Astrocyte of the cerebellum (primary cell): ENCODE measurements around the gene DMGDH.

Source experiments
- DNase-seq: peaks from one replicate; pipeline ENCODE4 v3.0.0-alpha.2; 2011; ENCODE audit warnings: low read depth
- H3K4me3 ChIP-seq: 2 replicates; pipeline ENCODE4 v1.5.1; 2011; ENCODE audit warnings: mild to moderate bottlenecking, low read depth, low read length, moderate library complexity
- CTCF ChIP-seq: IDR thresholded peaks from 2 replicates; pipeline ENCODE4 v1.5.1; 2012; ENCODE audit warnings: low read length, low read depth, moderate library complexity, mild to moderate bottlenecking; ENCODE audit errors: missing control alignments
- in situ Hi-C: cut with HindIII; loops from 2 replicates; pipeline ENCODE4 v1.10.0; 2017; ENCODE audit warnings: low sequenced_read_pairs

DMGDH gene

GRCh38 chr5:78968781-78969180 is 100.7 kb downstream of the DMGDH start:
- TF ChIP-seq CTCF = no peak

GRCh38 chr5:78964889-78965288 is 104.6 kb downstream of the DMGDH start:
- no peak overlapping the region for H3K4me3 ChIP-seq
- DNase-seq = peak; percentile 78
- peak; percentile 45 for TF ChIP-seq CTCF
- in situ Hi-C loops = loop anchor here (5.0 kb wide), 1 partner anchor 83 kb away; no protein-coding TSS in a partner anchor

More at GRCh38 chr5:78968781-78969180, 100.7 kb downstream of the DMGDH start:
- DNase-seq = no peak
- in situ Hi-C loops = no loop called here
- H3K4me3 ChIP-seq = no peak overlapping the region

- no peak for TF ChIP-seq CTCF
- in situ Hi-C loops = loop anchor here (5.0 kb wide), 1 partner anchor 79 kb away; no protein-coding TSS in a partner anchor
- no peak for DNase-seq
- no peak overlapping the region for H3K4me3 ChIP-seq
These were observed 107.7 kb downstream of the DMGDH start for GRCh38 chr5:78961743-78962142.

GRCh38 chr5:78959767-78960166 is 109.7 kb downstream of the DMGDH start:
- TF ChIP-seq CTCF = no peak
- no peak for DNase-seq
- in situ Hi-C loops = loop anchor here (5.0 kb wide), 1 partner anchor 77 kb away; no protein-coding TSS in a partner anchor
- no peak overlapping the region for H3K4me3 ChIP-seq

GRCh38 chr5:78958672-78959445 is 110.6 kb downstream of the DMGDH start:
- in situ Hi-C loops = no loop called here
- no peak for TF ChIP-seq CTCF
- no peak overlapping the region for H3K4me3 ChIP-seq
- peak; percentile 85 for DNase-seq

- in situ Hi-C loops = no loop called here
- no peak for DNase-seq
- no peak for TF ChIP-seq CTCF
- no peak overlapping the region for H3K4me3 ChIP-seq
These were observed 112.6 kb downstream of the DMGDH start for GRCh38 chr5:78956901-78957300.
